Spinal cord (tissue), 10 donors: ENCODE measurements around the gene GOLT1A. TPM values are rescaled to one million over a fixed set of nuclear protein-coding genes. Genes with fewer than 3 reads are reported as not detected.
A peak's percentile ranks its signal among the peaks of the same experiment; 100 is the strongest.

Source experiments
- DNase-seq, 6 donors: peaks; one replicate each; pipeline versions ENCODE4 v3.0.0 to v3.0.0-alpha.2; 2013 to 2015; ENCODE audit warnings: low spot score in 6 of 6, low read depth in 4 of 6
- H3K27ac ChIP-seq: one replicate; pipeline ENCODE4 v1.5.1; 2013; ENCODE audit warnings: low read depth, low read length, control low read depth
- H3K27me3 ChIP-seq: one replicate; pipeline ENCODE4 v1.6.1; 2013; ENCODE audit warnings: low read length; ENCODE audit not compliant: control insufficient read depth, insufficient read depth
- H3K36me3 ChIP-seq: one replicate; pipeline ENCODE4 v1.6.1; 2013; ENCODE audit warnings: low read length; ENCODE audit not compliant: control insufficient read depth, insufficient read depth
- H3K4me1 ChIP-seq: one replicate; pipeline ENCODE4 v1.6.1; 2013; ENCODE audit warnings: low read length; ENCODE audit not compliant: control insufficient read depth, insufficient read depth
- H3K4me3 ChIP-seq: one replicate; pipeline ENCODE4 v1.5.1; 2013; ENCODE audit warnings: low read depth, low read length, control low read depth
- H3K9me3 ChIP-seq: one replicate; pipeline ENCODE4 v1.6.1; 2013; ENCODE audit warnings: low read length; ENCODE audit not compliant: control insufficient read depth, insufficient read depth
- WGBS: methylation state at CpG from one replicate; pipeline ENCODE4 v1.1.5; 2013; ENCODE audit warnings: missing lambda C conversion rate; ENCODE audit not compliant: insufficient coverage; 5-methylcytosine and 5-hydroxymethylcytosine counted together
- polyA plus RNA-seq, 2 donors: library from polyadenylated mRNA; unstranded; fragments of 120-200 nt; gene quantifications; one replicate each; pipeline ENCODE4 v1.2.1, GENCODE V29; 2013; ENCODE audit not compliant: insufficient read length in 2 of 2
- total RNA-seq, 2 donors: library from RNA; depleted of rRNA in 1 of 2; stranded (reverse); fragments of 120-200 nt in 1 of 2; fragments of >200 nt in 1 of 2; gene quantifications; one replicate each; pipeline versions ENCODE4 v1.2.3 to v1.2.4, GENCODE V29; 2013 to 2014
- donor health status: healthy.

GOLT1A gene
- total and polyA plus RNA-seq, 4 donors: 2.4 to 12.5 (median 7.7) TPM

DNA sequence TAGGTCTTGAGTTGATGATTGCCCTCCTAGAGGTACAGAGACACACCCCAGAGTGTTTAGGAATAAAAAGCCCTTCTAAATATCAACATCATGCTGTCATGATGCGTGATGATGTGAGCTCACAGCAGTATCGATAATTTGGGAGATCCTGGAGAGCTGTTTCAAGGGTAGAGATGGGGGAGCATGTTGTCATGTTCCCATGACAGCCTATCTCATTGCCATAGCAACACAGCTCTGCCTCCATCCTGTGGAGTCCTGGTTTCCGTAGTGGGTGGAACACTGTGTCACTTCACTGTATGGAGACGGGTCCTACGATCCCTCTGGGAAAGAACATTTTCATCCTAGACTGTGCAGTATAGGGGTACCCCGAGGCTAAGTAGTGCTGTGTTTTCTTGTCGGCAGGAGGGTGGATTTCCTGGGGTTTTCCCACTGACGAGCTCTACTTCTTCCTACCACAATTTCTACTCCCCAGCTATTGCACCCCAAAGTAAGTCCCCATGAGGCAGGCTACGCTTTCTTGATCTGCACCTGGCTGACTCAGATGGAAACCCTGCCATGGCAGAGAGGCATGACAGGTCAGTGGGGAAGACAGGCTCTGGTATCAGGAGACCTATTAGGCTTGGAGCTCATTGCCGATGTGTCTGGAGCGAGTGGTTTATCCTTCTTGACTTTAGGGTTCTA, 24.7 kb downstream of the GOLT1A start:
- Histone ChIP-seq H3K4me3 (no peak overlapping the region), H3K27me3 (peaks cover 22% of the 10 kb centered on the region), H3K27ac (no peak overlapping the region), H3K4me1 (peaks cover 39% of the 10 kb centered on the region), H3K9me3 (no peaks in the 10 kb centered on the region), H3K36me3 (no peaks in the 10 kb centered on the region)
- 71% methylated on average over 5 of the region's 11 CpGs for WGBS
- peak in 4 of 6 donors; percentile 47 to 94 (median 64) for DNase-seq

DNA sequence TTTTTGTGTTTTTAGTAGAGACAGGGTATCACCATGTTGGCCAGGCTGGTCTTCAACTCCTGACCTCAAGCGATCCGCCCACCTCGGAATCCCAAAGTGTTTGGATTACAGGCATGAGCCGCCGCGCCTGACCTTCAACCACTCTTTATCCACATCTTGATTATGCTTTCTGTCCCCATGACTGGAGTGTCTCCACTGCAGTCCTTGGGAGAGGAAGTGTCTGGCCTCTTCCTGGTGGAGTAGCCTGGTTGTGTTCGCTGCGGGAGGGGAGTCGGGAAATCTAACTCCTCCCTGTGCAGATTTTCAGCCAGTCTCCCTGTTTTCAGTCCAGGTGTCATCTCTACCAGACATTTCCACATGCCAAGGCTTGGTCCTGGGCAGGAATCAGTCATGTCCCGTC, 27.2 kb downstream of the GOLT1A start:
- no peak for DNase-seq
- Histone ChIP-seq H3K9me3 (no peaks in the 10 kb centered on the region), H3K36me3 (no peaks in the 10 kb centered on the region), H3K4me3 (no peak overlapping the region), H3K27me3 (peaks cover 16% of the 10 kb centered on the region), H3K4me1 (peaks cover 24% of the 10 kb centered on the region), H3K27ac (no peak overlapping the region)
- WGBS: 86% methylated on average over 4 of the region's 10 CpGs

DNA sequence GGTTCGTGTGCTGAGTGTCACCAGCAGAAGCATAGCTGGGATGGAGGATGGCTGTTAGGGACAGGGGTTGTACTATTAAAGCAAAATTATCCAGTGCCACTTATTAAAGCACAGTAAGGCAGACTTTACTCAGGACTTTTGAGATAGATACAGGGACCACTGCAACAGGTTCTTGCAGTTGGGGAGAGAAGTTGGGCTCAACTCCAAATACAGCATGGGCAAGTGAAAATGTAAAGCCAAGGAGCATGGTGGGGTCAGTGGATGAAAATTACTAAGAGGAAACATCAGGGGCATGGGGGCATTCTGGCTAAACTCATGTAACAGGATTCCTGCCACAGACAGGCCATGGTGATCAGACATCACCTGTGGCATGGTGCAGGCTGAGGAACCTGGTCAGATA, 32.7 kb downstream of the GOLT1A start:
- Histone ChIP-seq H3K9me3 (no peaks in the 10 kb centered on the region), H3K27me3 (no peaks in the 10 kb centered on the region), H3K4me3 (no peak overlapping the region), H3K36me3 (no peaks in the 10 kb centered on the region), H3K27ac (no peak overlapping the region), H3K4me1 (no peaks in the 10 kb centered on the region)
- no peak for DNase-seq
- WGBS: no CpG with 5 or more reads among the region's 1 CpG

DNA sequence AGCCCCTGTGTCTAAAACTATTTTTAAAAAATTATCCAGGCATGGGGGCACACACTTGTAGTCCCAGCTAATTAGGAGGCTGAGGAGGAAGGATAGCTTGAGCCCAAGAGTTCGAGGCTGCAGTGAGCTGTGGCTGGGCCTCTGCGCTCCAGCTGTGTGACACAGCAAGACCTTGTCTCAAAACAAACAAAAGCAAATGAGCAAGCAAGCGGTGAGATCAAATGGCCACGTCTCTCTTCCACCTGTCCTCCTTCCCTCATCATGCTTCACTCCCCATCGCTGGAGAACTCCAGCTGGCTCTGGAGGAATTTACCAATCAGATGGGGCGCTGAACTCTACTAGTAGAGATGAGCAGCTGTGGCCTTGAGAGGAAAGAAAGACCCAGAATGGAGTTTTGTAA, 33.7 kb downstream of the GOLT1A start:
- H3K4me1 ChIP-seq: no peaks in the 10 kb centered on the region
- 68% methylated on average over 5 of the region's 6 CpGs for WGBS
- H3K4me3 ChIP-seq: no peak overlapping the region
- DNase-seq: no peak
- no peak overlapping the region for H3K27ac ChIP-seq
- H3K27me3 ChIP-seq: no peaks in the 10 kb centered on the region
- no peaks in the 10 kb centered on the region for H3K36me3 ChIP-seq
- H3K9me3 ChIP-seq: no peaks in the 10 kb centered on the region

DNA sequence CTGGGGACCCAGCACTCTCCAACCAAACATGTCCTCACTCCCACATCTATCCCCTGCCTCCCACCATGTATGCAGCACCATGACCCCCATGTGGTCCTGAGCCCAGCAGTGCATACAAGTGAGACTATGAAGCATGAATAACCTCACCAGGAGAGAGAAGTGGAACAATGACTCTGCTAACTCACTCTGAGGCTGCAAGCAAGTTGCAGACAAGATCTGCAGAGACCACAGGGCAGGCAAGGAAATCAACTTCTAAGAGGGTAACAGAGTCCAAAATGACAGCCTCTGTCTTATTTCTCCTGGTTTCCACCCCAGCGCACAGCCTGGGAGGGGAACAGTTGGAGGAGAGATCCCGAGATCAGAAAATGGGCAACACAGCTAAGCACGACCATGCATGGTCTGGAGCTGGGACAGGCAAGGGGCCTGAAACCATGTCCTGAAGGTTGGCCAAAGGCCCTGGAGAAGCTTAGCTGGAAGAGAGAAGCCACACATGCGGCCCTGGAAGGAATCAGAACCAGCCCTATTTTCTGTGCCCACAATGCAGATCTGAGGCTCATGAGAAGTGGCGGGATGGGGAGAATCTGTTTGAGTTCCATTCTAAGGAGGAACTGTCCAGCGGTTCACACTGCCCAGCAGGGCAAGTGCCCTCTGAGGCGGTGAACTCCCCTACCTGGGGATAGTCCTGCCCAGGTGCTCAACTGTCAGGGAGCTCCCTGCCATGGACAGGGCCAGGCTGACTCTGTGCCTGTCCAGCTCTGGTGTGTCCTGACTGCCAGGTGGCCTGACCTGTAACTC, 35.1 kb downstream of the GOLT1A start:
- no peak overlapping the region for H3K4me3 ChIP-seq
- no peaks in the 10 kb centered on the region for H3K9me3 ChIP-seq
- H3K36me3 ChIP-seq: no peaks in the 10 kb centered on the region
- no peak for DNase-seq
- H3K27me3 ChIP-seq: no peaks in the 10 kb centered on the region
- WGBS: 92% methylated on average over 7 of the region's 7 CpGs
- no peak overlapping the region for H3K27ac ChIP-seq
- H3K4me1 ChIP-seq: no peaks in the 10 kb centered on the region

DNA sequence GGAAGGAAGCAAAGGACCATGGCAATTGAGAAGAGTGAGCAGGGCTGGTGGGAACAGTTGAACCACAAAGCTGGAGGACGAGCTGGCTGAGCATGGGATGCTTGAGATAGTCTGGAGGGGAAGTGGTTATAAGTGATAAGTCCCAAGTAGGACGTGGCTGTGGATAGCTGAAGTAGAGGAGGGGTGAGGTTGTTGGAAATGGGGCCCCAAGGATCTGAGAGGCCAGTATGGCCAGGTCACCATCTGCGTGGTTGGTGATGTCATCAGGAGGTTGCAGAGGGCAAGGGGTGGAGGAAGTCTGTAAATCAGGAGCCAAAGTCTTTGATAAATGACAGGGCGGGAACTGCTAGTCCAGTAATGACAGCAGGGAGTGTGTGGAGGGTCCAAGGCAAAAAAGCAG, 36.7 kb downstream of the GOLT1A start:
- DNase-seq: no peak
- Histone ChIP-seq H3K36me3 (no peaks in the 10 kb centered on the region), H3K27ac (no peak overlapping the region), H3K27me3 (no peaks in the 10 kb centered on the region), H3K4me1 (no peaks in the 10 kb centered on the region), H3K4me3 (no peak overlapping the region), H3K9me3 (no peaks in the 10 kb centered on the region)
- WGBS: 68% methylated on average over 4 of the region's 4 CpGs

DNA sequence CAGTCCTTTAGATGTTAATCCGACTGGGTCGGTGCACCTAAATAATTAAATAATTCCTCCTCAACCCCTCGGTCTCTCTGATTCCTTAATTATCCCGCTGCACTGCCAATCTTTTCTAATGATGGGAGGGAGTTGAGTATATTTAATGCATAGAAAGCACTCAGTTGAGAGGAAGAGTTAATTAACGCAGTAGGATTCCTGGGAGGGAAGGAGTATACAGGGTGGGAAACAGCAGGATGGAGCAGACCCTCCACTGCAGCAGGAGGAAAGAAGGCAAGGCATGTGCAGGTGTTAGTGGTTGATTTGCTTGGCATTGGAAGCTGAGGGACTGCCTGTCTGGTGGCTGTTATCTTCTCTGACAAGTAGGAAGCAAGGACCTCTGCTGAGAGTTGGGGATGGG, 37.7 kb downstream of the GOLT1A start:
- peak in 1 of 6 donors; percentile 61 for DNase-seq
- 80% methylated on average over 1 of the region's 5 CpGs for WGBS
- H3K27me3 ChIP-seq: no peaks in the 10 kb centered on the region
- no peak overlapping the region for H3K27ac ChIP-seq
- H3K4me3 ChIP-seq: no peak overlapping the region
- no peaks in the 10 kb centered on the region for H3K4me1 ChIP-seq
- H3K36me3 ChIP-seq: no peaks in the 10 kb centered on the region
- no peaks in the 10 kb centered on the region for H3K9me3 ChIP-seq

DNA sequence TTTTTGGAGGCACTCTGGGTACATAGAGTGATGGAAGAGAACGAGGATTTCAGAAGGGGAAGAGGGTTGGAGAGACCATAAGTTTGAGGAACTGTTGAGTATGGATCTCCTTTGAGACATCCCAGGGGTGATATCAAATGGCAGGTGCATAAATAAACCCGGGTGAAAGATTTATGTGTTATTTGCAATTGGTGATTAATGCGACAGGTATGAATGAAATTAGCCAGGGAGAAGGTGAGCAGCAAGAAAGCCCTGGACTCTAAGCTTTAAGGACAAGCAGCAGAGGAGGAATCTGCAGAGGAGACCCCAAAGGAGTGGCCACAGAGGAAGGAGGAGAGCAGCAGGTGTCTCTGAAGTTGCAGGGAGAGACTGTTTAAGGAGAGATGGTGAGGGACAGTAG, 38.8 kb downstream of the GOLT1A start:
- H3K27ac ChIP-seq: no peak overlapping the region
- 87% methylated on average over 3 of the region's 3 CpGs for WGBS
- H3K4me3 ChIP-seq: no peak overlapping the region
- H3K4me1 ChIP-seq: no peaks in the 10 kb centered on the region
- H3K27me3 ChIP-seq: no peaks in the 10 kb centered on the region
- no peak for DNase-seq
- no peaks in the 10 kb centered on the region for H3K36me3 ChIP-seq
- H3K9me3 ChIP-seq: no peaks in the 10 kb centered on the region

DNA sequence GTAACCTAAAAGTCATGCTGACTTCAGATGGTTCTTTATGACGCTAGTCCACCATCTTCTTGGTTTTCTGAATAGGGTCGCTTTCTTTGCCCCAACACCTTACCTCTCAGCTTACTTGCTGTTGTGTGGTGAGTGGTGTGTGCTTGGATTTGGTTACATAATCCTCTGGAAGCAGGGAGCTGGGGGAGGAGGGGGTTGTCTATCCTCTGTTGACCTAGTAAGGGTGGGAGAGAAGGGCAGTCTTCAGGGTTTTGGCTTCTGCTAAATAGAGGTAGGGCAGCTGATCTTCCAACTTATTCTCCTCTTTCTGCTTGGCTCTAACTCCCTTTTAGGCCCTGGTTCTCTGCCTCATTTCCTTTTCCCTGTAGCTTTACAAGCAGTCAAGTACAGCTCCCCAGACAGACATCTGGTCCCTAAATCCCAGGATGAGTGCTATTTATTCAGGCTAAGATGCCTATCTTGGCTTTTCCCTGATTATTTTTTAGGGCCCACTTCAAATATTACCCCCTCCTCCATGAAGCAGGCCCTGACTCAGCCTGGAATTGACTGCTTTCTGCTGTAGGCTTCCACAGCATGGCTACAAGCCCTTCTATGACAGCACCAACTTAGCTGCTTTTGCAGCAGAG, 41.3 kb downstream of the GOLT1A start:
- WGBS: no CpG with 5 or more reads among the region's 2 CpGs
- H3K4me3 ChIP-seq: no peak overlapping the region

More for the DNA sequence above, 41.3 kb downstream of the GOLT1A start:
- Histone ChIP-seq H3K9me3 (peaks cover 2% of the 10 kb centered on the region), H3K27me3 (no peaks in the 10 kb centered on the region), H3K36me3 (no peaks in the 10 kb centered on the region), H3K4me1 (no peaks in the 10 kb centered on the region), H3K27ac (no peak overlapping the region)
- peak in 1 of 6 donors; percentile 24 for DNase-seq
